HG02870 (cell line): Measurements from ENCODE around the gene NPPC.

Source experiments
- ATAC-seq: cut with Tn5 transposase; IDR thresholded peaks from one replicate; pipeline ENCODE4 v1.9.1; 2021; ENCODE audit warnings: mild to moderate bottlenecking, moderate library complexity; ENCODE audit not compliant: unreplicated experiment

Gene NPPC

DNA sequence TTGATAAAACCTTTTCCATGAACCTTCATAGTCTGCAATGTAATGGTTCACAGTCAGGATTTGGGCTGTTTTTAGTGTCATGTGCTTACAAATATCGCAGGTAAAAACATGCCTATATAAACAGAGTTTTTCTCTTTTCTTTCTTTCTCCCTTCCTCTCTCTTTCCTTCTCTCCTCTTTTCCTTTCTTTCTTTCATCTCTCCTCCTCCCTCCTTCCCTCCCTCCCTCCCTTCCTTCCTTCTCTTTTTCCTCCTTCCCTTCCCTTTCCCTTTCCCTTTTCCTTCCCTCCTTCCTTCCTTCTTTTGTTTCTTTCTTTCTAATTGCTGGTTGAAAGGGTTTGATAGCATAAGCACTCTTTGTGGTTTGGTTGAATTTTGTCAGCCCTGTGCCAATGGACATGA, 9.6 kb upstream of the NPPC start:
- no peak for ATAC-seq

DNA sequence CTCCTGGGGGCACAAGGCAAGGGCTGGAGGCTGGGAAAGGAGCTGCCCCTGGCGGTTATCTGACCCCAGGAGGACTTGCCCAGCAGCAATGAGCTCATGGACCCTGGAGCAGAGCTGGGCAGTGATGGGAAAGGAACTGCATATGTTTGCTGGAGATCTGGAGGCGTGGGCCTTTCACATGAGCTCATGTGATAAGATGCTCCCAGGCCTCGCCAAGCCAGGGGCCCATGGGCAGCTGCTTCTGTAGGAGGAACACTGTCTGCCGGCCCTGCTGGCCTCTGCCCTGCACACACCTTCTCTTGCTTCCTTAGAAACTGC, 9.0 kb upstream of the NPPC start:
- no peak for ATAC-seq

DNA sequence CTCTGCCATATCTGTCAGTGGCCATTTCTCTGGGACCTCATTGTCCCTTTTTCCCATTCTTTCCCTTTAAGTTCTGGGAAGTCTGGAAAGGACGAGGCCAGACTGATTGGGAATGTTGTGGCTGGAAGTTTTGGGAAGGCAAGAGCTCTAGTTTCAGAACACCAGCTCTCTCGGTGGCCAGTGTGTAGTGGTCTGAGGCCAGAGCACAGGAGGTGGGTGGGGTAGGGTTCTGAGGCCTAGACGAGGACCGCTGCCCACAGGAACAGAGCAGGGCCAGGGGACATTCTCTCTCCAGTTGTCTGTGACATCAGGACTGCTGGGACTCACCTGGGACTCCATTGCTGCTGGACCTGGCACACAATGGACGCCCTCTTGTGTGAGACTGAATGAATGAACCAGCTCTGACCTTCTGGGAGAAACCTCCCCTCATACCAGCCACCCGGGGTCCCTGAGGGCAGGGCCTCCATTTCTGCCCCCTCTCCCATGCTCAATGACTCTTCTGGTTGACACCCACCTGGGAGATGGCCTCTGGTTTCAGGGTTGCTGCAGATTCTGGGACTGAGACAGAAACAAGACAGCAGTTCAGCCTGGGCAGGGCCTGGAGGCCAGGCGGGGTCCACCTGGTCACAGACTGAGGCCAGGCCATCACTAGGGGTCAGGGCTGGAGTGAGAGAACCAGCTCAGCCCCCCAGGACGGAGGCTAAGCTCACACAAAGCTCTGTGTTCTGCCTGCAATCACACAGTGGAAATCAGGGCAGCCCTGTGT, 8.4 kb upstream of the NPPC start:
- no peak for ATAC-seq

DNA sequence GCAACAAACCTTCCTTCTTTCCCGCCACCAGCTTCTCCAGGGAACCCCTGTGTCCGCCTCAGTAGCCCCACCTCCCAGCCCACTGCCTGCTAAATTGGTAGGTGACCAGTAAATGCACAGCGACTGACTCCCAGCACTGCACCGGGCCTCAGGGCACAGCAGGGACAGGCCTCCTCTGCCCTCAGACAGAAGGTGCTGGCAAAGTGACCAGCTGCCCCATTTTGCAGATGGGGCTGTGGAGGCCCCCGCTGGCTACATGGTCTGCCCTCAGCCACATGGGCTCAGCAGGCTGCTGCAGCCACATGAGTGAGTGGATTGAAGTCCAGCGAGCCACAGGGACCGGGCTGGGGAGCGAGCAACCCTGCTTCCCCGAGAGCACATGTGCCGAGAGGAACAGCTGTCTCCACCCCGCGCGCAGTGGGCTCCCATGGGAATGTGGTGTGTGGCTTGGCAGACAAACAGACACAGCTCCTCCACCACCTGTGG, 7.8 kb upstream of the NPPC start:
- no peak for ATAC-seq

DNA sequence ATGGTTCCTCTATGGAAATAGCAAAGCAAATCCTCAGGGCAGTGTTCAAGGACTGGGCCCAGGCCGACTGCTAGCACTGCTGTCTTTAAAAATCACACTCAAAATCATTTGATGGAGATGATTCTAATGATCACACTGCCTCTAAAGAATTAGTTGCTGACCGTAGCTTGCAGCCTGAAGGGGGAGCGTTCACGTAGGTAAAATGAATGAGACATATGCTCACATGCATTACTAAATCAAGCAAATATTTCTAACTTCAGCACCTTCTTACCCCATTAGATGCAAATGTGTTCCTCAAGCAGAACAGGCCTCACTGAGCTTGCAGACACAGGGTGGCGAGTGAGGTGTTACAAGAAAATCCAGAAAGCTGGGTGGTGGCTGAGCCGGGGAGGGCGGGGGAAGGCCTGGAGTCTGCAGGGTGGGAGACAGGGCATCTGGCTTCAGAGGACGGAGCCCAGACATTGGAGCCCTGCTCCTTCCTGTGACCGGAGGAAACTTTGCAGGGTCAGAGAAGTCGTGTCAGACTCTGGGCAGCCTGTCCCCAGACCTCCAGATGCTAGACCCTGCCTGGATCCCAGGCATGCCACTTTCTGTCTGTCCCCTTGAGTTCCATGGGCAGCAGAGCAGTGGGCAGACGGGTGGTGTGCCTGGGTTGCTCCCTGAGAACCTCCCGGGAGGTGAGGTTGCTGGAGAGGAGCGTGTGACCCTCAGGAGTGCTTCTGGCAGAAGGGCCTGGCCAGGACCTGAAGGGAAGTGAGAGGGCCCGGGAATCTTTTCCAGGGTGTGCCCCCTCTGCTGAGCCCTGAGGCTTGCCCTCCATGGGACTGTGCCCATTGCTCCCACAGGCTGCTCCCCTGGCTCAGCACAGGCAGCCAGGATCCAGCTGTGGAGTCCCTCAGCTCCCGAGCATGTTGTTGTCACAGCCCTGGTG, 7.1 kb upstream of the NPPC start:
- ATAC-seq, result no peak

DNA sequence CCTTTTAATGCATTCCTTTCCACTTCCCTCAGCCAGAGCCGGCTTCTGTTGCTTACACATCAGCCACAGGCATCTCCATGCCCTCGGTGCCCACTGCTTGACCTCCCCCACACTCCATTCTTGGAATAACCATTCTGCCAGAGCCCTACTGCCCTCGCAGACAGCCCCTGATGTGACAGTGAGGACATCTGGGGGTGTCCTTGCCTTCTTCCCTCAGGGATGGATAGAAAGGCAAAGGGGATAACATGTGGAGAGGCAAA, 6.4 kb upstream of the NPPC start:
- no peak for ATAC-seq

DNA sequence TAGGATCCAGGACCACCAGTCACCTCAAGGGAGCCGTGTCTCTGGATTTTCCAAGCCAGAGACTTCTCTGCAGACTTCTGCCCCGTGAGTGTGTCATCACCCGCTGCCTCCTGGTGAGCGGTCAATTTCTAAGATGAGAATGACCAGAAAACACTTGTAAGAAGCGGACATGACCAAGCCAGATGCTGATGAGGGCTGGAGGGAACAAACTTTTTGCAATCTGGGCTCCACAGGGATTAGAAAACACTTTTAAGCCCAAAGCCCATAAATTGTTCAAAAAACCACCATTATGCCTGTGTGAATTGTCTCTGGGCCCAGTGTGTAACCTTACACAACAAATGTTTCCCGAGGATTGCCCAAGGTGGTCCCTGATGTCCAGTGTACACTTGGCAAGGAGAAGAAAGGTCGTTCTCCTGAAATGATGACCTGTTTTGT, 5.3 kb upstream of the NPPC start:
- ATAC-seq, result no peak

DNA sequence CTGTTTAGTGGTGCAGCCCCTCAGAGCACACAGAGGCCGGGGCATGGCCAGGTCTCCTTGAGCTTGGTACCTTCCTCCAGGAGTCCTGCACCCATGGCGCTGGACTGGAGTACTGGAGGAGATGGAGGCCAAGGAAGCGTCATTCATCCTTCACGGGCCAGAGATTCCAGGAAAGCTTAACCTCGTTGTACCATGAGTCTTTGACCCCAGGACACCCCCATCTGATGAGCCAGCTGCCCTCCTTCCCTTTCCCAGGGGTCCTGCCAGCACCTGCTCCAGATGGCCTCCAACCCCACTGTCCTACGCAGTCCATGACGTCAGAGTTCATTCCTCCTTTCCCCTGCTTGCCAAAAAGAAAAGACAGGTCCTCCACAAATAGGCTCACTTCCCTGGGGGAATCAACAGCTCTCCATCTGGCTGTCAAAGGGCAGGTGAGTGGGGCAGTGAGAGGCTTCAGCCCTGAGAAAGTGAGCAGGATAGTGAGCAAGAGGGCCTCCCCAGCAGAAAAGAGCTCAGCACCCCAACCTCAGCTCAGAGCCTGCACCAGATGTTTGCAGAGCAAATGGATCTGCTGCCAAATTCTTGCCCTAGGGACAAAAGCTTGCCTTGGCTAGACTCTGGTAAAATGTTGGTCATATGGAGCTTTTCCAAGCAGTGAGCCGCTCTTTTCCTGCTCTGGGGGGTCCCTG, 4.5 kb upstream of the NPPC start:
- no peak for ATAC-seq

DNA sequence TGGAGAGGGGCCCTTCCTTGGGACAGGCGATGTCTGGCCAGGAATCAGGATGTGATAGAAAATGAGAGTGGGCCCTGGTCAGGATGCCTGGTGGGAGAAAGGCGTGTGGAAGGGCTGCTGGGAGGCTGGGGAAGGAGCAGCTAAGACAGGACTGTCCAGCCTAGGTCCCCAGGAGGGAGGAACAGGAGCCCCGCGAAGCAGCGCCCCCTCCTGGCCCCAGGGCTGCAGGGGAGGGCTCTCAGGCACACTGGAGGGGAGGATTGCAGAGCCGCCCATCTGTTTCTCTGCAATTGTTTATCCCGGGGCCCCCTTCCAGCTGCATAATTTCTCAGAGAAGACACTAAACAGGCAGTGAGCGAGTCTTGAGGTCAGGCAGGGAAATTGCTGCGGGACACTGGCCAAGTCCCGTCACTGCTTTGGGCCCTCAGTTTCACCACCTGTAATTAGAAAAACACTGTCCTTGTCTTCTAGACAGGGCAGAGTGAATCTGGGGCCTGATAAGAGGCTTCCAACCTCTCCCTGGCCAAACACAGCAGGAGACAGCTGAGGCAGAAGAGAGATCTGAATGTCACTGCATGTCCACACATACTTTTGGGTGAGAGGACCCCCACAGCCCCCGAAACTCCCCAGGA, 3.9 kb upstream of the NPPC start:
- ATAC-seq, result no peak

DNA sequence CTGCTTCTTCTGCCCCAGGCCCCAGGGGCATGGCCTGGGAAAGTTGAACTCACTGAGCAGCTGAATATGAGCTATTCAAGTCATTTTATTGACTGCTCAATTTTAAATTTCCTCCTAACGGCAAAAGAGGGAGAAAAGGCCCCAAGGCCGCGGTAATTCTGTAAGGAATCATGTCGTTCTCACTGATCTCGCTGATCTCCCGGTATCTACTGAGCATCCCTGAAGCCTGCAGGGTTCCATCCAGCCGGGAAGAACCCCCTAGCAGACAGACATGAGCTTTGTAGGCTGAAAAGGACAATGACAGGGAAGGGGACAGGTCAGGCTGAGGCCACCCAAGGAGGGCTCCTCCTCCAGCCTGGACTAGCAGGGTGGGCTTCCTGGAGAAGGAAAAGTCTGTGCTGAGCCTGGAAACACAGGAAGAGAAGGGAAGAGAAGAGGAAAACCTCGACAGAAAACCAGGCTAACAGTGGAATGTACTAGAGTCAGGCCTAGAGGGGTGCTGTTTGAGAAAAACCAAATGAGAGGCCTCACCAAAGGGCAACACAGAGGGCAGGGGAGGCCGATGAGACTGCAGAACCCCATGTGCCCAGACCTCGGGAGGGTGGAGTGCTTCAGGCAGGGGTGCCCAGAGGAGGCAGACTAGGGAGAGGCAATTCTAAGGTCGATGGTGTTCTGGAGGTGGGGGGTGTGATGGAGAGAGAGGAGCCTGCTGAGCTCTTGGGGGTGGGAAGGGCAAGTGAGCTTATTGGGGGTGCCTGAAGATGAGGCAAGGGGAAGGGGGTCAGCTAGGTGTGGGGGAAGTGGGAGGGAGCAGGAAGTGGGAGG, 2.9 kb upstream of the NPPC start:
- no peak for ATAC-seq

DNA sequence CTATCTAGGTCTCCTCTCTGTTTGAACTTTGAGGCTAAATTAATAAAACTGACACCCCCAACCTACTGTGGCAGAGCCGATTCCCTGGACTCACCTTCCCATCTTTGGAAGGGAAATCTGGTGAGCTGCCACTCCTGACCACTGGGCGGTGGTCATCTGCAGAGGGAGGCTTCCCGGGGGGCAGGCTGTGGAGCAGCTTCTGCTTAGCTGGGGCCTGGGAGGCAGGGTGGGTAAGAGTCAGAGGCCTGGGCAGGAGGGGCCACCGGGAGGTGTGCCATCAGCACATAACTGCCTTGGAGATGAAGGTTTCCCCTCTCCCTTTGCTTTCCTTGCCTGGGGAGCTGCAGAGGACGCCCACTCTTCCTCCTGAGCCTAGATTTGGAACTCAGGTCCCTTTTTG, 2.3 kb upstream of the NPPC start:
- no peak for ATAC-seq

DNA sequence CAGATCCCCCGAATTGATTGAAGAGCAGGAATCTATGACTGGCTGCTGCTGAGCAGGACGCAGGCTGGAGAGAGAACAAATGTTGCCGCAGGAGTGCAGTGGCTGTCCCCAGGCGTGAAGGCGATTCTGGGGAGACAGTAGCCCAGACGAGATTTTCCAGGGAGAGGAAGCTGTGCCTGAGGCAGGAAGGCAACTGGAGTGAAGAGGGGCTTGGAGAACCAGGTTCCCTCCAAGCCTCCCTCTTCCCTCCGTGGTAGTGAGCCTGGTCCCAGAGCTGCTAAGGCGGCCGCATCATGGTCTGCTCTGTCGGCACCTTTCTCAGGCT, 1.3 kb upstream of the NPPC start:
- no peak for ATAC-seq

DNA sequence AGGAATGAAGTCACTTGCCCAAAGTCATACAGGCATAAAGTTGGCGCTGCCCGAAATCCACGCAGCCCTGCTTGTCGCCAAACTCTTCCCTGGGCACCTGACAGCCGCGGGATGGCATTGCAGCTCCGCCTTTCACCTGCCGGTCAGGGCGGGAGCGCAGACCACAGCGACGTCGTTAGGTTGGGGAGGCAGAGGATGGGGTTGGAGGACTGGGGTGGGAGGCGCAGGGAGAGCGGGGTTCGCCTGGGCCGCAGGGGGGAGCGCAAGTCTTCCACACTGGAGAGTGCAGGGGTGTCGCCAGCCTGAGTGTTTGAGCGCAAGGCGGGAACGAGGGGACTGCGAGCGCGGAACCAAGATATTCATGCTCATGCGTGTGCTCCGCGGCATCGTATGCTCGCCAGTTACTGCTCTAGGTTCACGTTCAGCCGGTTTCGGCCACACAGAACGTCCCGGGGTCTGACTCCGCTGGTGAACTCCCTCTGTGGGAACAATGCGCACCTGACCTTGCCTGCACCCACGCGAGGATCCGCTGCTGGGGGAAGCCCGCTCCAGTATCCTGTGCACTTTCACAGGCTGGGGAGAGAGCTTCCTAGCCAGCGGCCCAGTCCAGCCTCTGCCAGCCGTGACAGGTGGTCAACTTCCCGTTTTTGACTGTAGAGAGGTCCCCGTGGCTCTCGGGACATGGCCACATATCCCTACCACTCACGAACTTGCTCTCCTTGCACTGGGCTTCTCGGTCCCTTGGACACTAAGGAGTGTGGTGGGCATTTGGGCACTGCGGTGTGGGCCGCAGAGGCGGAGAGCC, 767 bp upstream of the NPPC start:
- ATAC-seq, result no peak

DNA sequence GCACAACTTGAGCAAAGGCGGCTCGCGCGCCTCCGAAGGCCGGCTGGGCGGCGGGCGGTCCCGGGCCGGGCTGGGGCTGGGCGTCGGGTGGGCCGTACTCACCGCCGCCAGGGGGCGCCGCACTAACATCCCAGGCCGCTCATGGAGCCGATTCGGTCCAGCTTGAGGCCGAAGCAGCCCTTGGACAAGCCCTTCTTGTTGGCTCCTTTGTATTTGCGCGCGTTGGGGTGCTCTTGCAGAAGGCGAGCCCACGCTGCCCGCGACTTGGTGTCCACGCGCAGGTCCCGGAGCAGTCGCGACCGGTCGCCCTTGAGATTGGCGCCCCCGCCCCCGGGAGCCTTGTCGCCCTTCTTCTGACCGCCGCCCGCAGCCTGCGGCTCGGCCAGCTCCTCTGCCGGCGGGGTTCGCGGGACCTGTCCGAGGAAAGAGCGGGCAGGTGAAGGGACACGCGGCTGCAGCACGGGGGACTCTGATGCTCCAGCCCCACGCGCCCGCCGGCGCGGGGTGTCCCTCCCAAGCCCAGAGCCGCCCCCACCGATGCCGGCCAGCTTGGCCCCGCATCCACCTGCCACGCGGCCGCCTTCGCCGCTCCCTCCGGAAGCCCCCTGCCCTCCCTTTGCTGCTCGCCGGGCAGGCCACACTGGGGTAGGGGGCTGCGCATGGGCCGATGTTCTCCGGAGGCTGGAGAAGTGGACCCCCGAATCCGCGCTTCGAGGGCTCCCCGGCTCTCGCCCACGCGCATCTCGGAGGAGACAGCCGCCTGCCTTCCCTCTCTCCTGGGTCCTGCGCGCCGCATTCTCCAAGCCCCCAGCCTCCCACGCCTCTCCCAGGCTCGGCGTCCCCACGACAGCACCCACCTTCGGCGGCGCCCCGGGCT, 655 bp downstream of the NPPC start:
- ATAC-seq, result no peak

DNA sequence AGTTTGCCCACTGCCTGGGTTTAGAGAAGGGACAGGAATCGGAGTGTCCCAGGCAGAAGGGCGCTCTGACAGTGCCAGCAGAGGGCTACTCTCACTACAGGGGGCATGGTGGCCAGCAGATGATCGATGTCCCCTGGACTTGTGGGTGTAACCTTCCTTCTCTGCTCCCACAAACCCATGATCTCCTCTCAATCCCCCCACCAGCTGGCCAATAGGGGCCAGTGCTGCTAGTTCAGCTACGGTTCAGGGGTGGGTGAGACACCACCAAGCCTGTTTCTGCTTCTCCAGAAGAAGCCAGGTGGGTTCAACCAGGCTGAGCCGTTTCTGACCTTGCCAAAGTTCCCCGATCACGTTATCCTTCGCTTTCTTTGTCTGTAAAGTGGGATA, 1.3 kb downstream of the NPPC start:
- ATAC-seq, result no peak

DNA sequence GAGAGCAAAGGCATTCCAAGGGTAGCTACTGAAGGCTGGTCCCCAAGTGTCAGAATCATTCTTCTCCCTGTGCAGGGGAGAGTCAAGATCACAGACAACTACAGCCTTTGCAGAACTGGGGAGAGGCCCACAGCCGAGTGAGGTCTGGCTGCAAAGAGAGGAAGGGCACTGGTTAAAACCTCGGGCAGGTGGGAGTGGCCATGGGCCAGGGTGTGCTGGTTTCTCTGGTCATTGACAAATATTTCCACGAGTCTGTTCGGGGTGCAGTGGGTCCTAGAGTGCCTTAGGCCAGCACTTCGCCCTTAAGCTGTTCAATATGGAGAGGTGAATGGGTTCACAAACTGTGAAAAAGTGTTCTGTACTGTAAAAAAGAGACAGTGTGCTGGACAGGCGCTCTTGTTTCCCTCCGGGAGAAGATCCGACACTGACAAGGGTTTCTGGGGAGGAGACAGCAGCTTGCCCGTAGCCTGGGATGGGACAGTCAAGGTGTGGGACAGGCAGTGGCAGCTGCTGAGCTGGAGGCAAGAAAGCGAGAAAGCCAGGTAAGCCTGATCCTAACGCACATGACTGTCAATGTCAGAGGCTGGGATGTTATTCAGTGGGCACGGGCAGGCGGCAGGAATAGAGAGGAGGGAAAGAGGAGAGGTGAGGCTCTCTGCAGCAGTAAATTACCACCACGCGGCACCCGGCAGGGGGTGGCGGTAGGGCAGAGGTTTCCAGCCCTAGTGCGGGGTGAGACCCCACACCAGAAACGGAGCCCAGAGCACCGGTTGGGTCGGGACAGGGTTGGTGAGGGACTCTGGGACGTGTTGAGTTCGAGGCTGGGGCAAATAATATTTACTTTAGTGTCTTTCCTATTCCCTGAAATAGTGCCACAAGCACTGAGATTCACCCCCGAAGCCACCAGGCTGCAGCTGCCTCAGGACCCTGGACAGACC, 2.0 kb downstream of the NPPC start:
- no peak for ATAC-seq

DNA sequence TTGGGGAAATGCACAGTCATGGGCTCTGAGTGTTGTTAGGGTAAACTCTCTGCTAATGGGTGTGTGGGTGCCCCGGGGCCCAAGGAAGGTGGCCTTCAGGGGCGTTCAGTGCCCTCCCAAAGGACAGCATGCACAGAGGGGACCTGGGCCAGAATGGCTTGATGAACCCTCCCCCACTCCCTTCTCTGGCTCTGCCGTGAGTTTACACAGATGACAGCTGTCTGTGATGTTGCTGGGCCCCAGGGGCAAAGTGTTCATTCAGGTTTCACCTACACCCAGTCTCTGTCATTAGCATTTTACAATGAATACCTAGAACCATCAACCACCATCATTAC, 3.2 kb downstream of the NPPC start:
- no peak for ATAC-seq
